K562 (cell line): Measurements from ENCODE around the gene ABHD17C. TPM values are rescaled to one million over a fixed set of nuclear protein-coding genes. Genes with fewer than 3 reads are reported as not detected.

ENCODE experiments used
- ATAC-seq: fragments of 200-7000 bp; cut with Tn5 transposase; 3 replicates; pipeline ENCODE4 v1.9.1; 2020; ENCODE audit warnings: moderate library complexity
- BruUV-seq: library from RNA; stranded (reverse); fragments of 400-500 nt; replicated peaks from 2 replicates; lab custom pipeline; 2021; lab: Mats Ljungman, UMichigan
- CTCF ChIA-PET: fragments of 300-600 bp; formaldehyde crosslinking; extraction: SDS; loops from one replicate; lab custom pipeline; 2021; ENCODE audit warnings: low intra/inter-chr PET ratio; lab: Yijun Ruan, JAX
- POLR2A ChIA-PET: fragments of 300-600, 350-650 bp; sonication (Branson Sonifier 250); formaldehyde crosslinking; extraction: SDS; loops from one replicate; lab custom pipeline; 2021; ENCODE audit warnings: antibody characterized with exemption, inconsistent platforms; lab: Yijun Ruan, JAX
- DNase-seq, 4 experiments: peaks; one replicate each; pipeline versions ENCODE4 v3.0.0 to v3.0.0-alpha.2; 2011 to 2018; ENCODE audit warnings: low spot score in 3 of 4, mixed read lengths in 3 of 4; ENCODE audit errors: extremely low read depth in 1 of 4
- FAIRE-seq: peaks from 2 replicates; lab custom pipeline; 2011; peaks lifted over from hg19 to GRCh38; lab: Jason Lieb, UNC
- H2AFZ ChIP-seq: 2 replicates; pipeline ENCODE4 v1.6.0; 2011; ENCODE audit warnings: low read depth, low read length, control low read depth, inconsistent platforms
- H3K27ac ChIP-seq: fragments of 200-600 bp; 3 replicates; pipeline ENCODE4 v1.8.0; 2011; ENCODE audit warnings: low read depth, mild to moderate bottlenecking, control low read depth, inconsistent platforms, low read length, moderate library complexity, mixed read lengths; ENCODE audit errors: extremely low read depth
- H3K27me3 ChIP-seq, 2 experiments: fragments of 300-600 bp in 1 of 2; 2 replicates in 1 of 2; 3 replicates in 1 of 2; pipeline versions ENCODE4 v1.6.0 to v1.8.0; 2011; ENCODE audit warnings: inconsistent platforms in 2 of 2, low read length in 2 of 2, mild to moderate bottlenecking in 1 of 2, mixed read lengths in 1 of 2, moderate library complexity in 1 of 2; ENCODE audit not compliant: control insufficient read depth in 2 of 2, insufficient read depth in 2 of 2
- H3K36me3 ChIP-seq: fragments of 300-600 bp; 3 replicates; pipeline ENCODE4 v1.8.0; 2011; ENCODE audit warnings: mild to moderate bottlenecking, low read length, inconsistent platforms; ENCODE audit not compliant: control insufficient read depth, insufficient read depth
- H3K4me1 ChIP-seq, 2 experiments: fragments of 200-600 bp in 1 of 2; replicated peaks in 1 of 2; 2 replicates in 1 of 2; 3 replicates in 1 of 2; pipeline versions ENCODE4 v1.5.1 to v1.8.0; 2011; ENCODE audit warnings: inconsistent platforms in 2 of 2, low read length in 2 of 2, mild to moderate bottlenecking in 1 of 2, mixed read lengths in 1 of 2, moderate library complexity in 1 of 2; ENCODE audit not compliant: control insufficient read depth in 2 of 2, insufficient read depth in 2 of 2
- H3K4me2 ChIP-seq: 2 replicates; pipeline ENCODE4 v1.6.1; 2011; ENCODE audit warnings: low read length, control low read depth, inconsistent platforms, mixed read lengths; ENCODE audit not compliant: insufficient read depth
- H3K4me3 ChIP-seq: fragments of 200-600 bp; sonication (generic), shearing (Covaris generic); 2 replicates; pipeline ENCODE4 v1.5.1; 2016; ENCODE audit warnings: control low read depth, inconsistent platforms
- H3K79me2 ChIP-seq: fragments of 200-600 bp; 3 replicates; pipeline ENCODE4 v1.8.0; 2011; ENCODE audit warnings: low read length, inconsistent platforms; ENCODE audit not compliant: control insufficient read depth, insufficient read depth
- H3K9ac ChIP-seq, 2 experiments: 2 replicates each; pipeline versions ENCODE4 v1.6.0 to v1.6.1; 2011; ENCODE audit warnings: low read depth in 2 of 2, low read length in 2 of 2, control low read depth in 1 of 2, inconsistent platforms in 1 of 2, mild to moderate bottlenecking in 1 of 2, mixed read lengths in 1 of 2; ENCODE audit not compliant: insufficient read depth in 1 of 2
- H3K9me1 ChIP-seq: one replicate; pipeline ENCODE4 v1.6.0; 2011; ENCODE audit warnings: inconsistent platforms, mild to moderate bottlenecking, low read length, moderate library complexity; ENCODE audit not compliant: control insufficient read depth, insufficient read depth
- H3K9me3 ChIP-seq: replicated peaks from 2 replicates; pipeline ENCODE4 v1.5.1; 2011; ENCODE audit warnings: low read depth, low read length, inconsistent platforms; ENCODE audit not compliant: control insufficient read depth, insufficient read depth
- H4K20me1 ChIP-seq: replicated peaks from 2 replicates; pipeline ENCODE4 v1.6.1; 2011; ENCODE audit warnings: low read length, inconsistent platforms, mixed read lengths; ENCODE audit not compliant: control insufficient read depth, insufficient read depth
- CXXC5 ChIP-seq: fragments of 250-450 bp; sonication (Bioruptor Pico); IDR thresholded peaks from 2 replicates; pipeline ENCODE4 v1.8.0; 2022; ENCODE audit warnings: inconsistent platforms, mild to moderate bottlenecking, moderate library complexity
- ELF1 ChIP-seq: fragments of 200-800 bp; sonication (Bioruptor generic); IDR thresholded peaks from 2 replicates; pipeline ENCODE4 v1.6.1; 2016; ENCODE audit warnings: missing genetic modification characterization, missing compliant biosample characterization
- FOXA1 ChIP-seq: fragments of 450-650 bp; IDR thresholded peaks from 2 replicates; pipeline ENCODE4 v1.6.1; 2016; ENCODE audit warnings: mild to moderate bottlenecking, borderline replicate concordance
- GABPA ChIP-seq: fragments of 200-800 bp; sonication (Bioruptor generic); conservative IDR thresholded peaks from 2 replicates; pipeline ENCODE4 v1.6.1; 2016; ENCODE audit warnings: low read depth, missing genetic modification characterization, missing compliant biosample characterization
- HNRNPL ChIP-seq: fragments of 200-400 bp; formaldehyde crosslinking; IDR thresholded peaks from 2 replicates; pipeline ENCODE4 v1.6.1; 2017; ENCODE audit warnings: low read depth, mild to moderate bottlenecking, low read length
- MNT ChIP-seq, 2 experiments: fragments of 450-650 bp; conservative IDR thresholded peaks; 2 replicates each; pipeline ENCODE4 v1.6.1; 2017; ENCODE audit warnings: mild to moderate bottlenecking in 2 of 2, moderate library complexity in 2 of 2
- MTA1 ChIP-seq: fragments of 450-650 bp; IDR thresholded peaks from 2 replicates; pipeline ENCODE4 v1.6.1; 2017; ENCODE audit warnings: borderline replicate concordance
- NFIC ChIP-seq: fragments of 450-650 bp; IDR thresholded peaks from 2 replicates; pipeline ENCODE4 v1.6.1; 2017; ENCODE audit warnings: mild to moderate bottlenecking, inconsistent platforms
- PHF8 ChIP-seq: fragments of 200-600 bp; sonication (generic); IDR thresholded peaks from 2 replicates; pipeline ENCODE4 v1.6.1; 2012; ENCODE audit warnings: mixed run types, mild to moderate bottlenecking, inconsistent platforms, low read length, moderate library complexity, borderline replicate concordance
- PRDM10 ChIP-seq: fragments of 450-650 bp; IDR thresholded peaks from 2 replicates; pipeline ENCODE4 v1.6.1; 2018; ENCODE audit not compliant: partially characterized antibody
- SREBF2 ChIP-seq: sonication (generic); formaldehyde crosslinking; IDR thresholded peaks from 2 replicates; pipeline ENCODE4 v1.4.0; 2020; ENCODE audit warnings: mild to moderate bottlenecking, missing genetic modification reagents
- UBTF ChIP-seq, 2 experiments: IDR thresholded peaks; 2 replicates each; pipeline ENCODE4 v1.6.1; 2012; ENCODE audit warnings: improper control_type of control experiment in 2 of 2, low read depth in 2 of 2, low read length in 2 of 2, borderline replicate concordance in 1 of 2
- ZBTB8A ChIP-seq: fragments of 450-650 bp; IDR thresholded peaks from 2 replicates; pipeline ENCODE4 v1.6.1; 2018; ENCODE audit warnings: mild to moderate bottlenecking, moderate library complexity; ENCODE audit not compliant: partially characterized antibody
- ZNF354B ChIP-seq: fragments of 250-450 bp; sonication (Bioruptor Pico); IDR thresholded peaks from 2 replicates; pipeline ENCODE4 v1.4.0; 2020
- ZNF76 ChIP-seq: fragments of 250-450 bp; sonication (Bioruptor Pico); IDR thresholded peaks from 2 replicates; pipeline ENCODE4 v1.4.0; 2020; ENCODE audit warnings: mild to moderate bottlenecking, moderate library complexity, borderline replicate concordance
- WGBS: fragments of 100-300 bp; shearing (Covaris generic); methylation state at CpG from one replicate; pipeline ENCODE4 v1.1.6; 2016; ENCODE audit warnings: low coverage, mixed read lengths; ENCODE audit not compliant: insufficient coverage; ENCODE audit errors: missing lambda C conversion rate; 5-methylcytosine and 5-hydroxymethylcytosine counted together
- in situ Hi-C: fragments of 300-500 bp; cut with MboI; formaldehyde crosslinking; loops from 4 replicates; pipeline ENCODE4 v1.15.0; 2018; ENCODE audit warnings: inconsistent platforms, mixed read lengths
- intact Hi-C: fragments of 100-400 bp; cut with micrococcal nuclease; formaldehyde crosslinking; loops from 2 replicates; pipeline ENCODE4 v1.14.2; 2022
- polyA plus RNA-seq, 8 experiments: library from polyadenylated mRNA; depleted of rRNA in 4 of 8; stranded (reverse) in 5 of 8; unstranded in 3 of 8; fragments of >200 nt; fragmentation: Nextera tagmentation in 2 of 8; fragmentation: Illumina TruSeq in 1 of 8; extraction: Ambion mirVana in 2 of 8; extraction: Trizol in 1 of 8; gene quantifications; 2 replicates each; pipeline versions ENCODE4 v1.2.1 to v1.2.3, GENCODE V29; 2011 to 2014; ENCODE audit warnings: inconsistent platforms in 1 of 8, missing spikeins in 1 of 8
- total RNA-seq, 7 experiments: library from RNA; depleted of rRNA in 6 of 7; stranded (reverse); fragments of >200 nt in 6 of 7; fragmentation: Illumina TruSeq in 2 of 7; extraction: Trizol in 2 of 7; gene quantifications; 2 replicates each; pipeline versions ENCODE4 v1.2.1 to v1.2.3, GENCODE V29; 2011 to 2021; ENCODE audit warnings: low replicate concordance in 1 of 7

The ABHD17C gene
- total and polyA plus RNA-seq, 9 of the 15 experiments (the other 6 are each of a cell fraction or from before 2014, with no cell fraction given): 0.04 to 0.42 (median 0.19) TPM; not detected in 1

- ChIA-PET POLR2A (interaction anchor here (0.7 to 1.1 kb wide), 2 partner anchors 9 to 80 kb away, joined by 3 to 4 read pairs; no protein-coding TSS in a partner anchor), CTCF (no interaction called here)
- Histone ChIP-seq H3K9me3 (no peaks in the 10 kb centered on the region), H2AFZ (peak overlapping the region; percentile 73), H3K27ac (no peak overlapping the region), H3K4me3 (peak overlapping the region; percentile 53), H3K9ac (peak overlapping the region; percentile 3 to 49; a peak in 3 of 4 replicates), H3K4me2 (peak overlapping the region; percentile 56), H3K27me3 (peaks cover 14 to 23% of the 10 kb centered on the region in 2 experiments; a peak in 4 of 5 replicates), H3K79me2 (no peaks in the 10 kb centered on the region), H3K36me3 (no peaks in the 10 kb centered on the region), H3K9me1 (no peaks in the 10 kb centered on the region), H4K20me1 (no peaks in the 10 kb centered on the region), H3K4me1 (peaks cover 2 to 16% of the 10 kb centered on the region in 2 experiments; a peak in 2 of 5 replicates)
- intact Hi-C loops (no loop called here), in situ Hi-C loops (no loop called here)
- ATAC-seq (peak; percentile 55), DNase-seq (peak in 2 of 4 experiments; percentile 11 to 15), FAIRE-seq (peak; percentile 65)
- no TSS peak for BruUV-seq
- WGBS: under 1% methylated on average over 35 of the region's 47 CpGs
- TF ChIP-seq SREBF2 (CRISPR knock-in tag) (no peak), UBTF (IDR thresholded peaks at IDR 0.05; ENCODE audit: borderline replicate concordance in 1 of 2, low read depth in 2 of 2, low read length in 2 of 2) (no peak), MTA1 (no peak), NFIC (peak; percentile 57), HNRNPL (peak; percentile 74; the same call in 1 of the 2 replicates), GABPA (tag) (peak; percentile 58; the same call in 1 of the 2 replicates), FOXA1 (no peak), PHF8 (peak; percentile 31; the same call in 1 of the 2 replicates), PRDM10 (peak; percentile 80), ZBTB8A (no peak), CXXC5 (CRISPR knock-in tag) (peak; percentile 56), ELF1 (tag) (0 out of 2 replicates have a peak, but pooled peaks have one; percentile 36), MNT (conservative IDR thresholded peaks at IDR 0.05) (no peak), ZNF354B (CRISPR knock-in tag) (no peak), ZNF76 (CRISPR knock-in tag) (no peak)
Measured at GRCh38 chr15:80694611-80695098, 455 bp upstream of the ABHD17C start.
